ENCODE results near the gene SUSD5.
"Not testable (repeated sequence)": the region's sequence is repeated elsewhere in the genome, so short reads cannot be mapped to it uniquely, and the experiment has no call there.

SUSD5 gene

GRCh38 chr3:33186524-33187367 is 31.9 kb downstream of the SUSD5 start:
- ChIA-PET CTCF (no interaction called here), POLR2A (ENCODE audit: low non-redundant PET) (no interaction called here)
- no peak overlapping the region for H3K27ac ChIP-seq
- DNase-seq (ENCODE audit: low spot score) = no peak
- no peak for TF ChIP-seq CTCF (conservative IDR thresholded peaks at IDR 0.05; ENCODE audit: low read depth)

DNA sequence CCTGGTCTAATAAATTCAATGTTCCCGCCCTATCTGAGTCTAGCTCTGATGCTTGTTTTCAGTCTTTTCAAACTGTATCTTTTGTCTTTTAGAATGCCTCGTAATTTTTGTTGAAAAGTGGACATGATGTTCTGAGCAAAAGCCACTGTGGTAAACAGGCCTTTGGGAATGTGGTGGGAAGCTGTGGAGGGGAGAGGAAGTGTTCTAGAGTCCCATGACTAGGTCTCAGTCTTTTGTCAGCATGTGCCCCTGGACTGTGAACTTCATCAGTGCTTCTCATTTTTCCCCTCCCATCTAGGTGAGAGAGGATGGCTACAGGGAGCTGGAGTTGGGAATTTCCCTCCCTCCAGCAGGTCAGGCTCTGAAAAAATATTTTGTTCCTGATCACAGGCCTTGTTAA is 33.7 kb downstream of the SUSD5 start:
- no peak for DNase-seq (ENCODE audit: low spot score)
- ChIA-PET POLR2A (ENCODE audit: low non-redundant PET) (no interaction called here), CTCF (interaction anchor here (0.7 kb wide), 1 partner anchor 16 kb away, joined by 3 read pairs; no protein-coding TSS in a partner anchor)
- H3K27ac ChIP-seq = no peak overlapping the region
- no peak for TF ChIP-seq CTCF (conservative IDR thresholded peaks at IDR 0.05; ENCODE audit: low read depth)

GRCh38 chr3:33181641-33182040 is 37.0 kb downstream of the SUSD5 start:
- POLR2A ChIA-PET (ENCODE audit: low non-redundant PET); H3K27ac ChIP-seq; DNase-seq (ENCODE audit: low spot score); CTCF ChIA-PET: not testable (repeated sequence)

GRCh38 chr3:33181229-33181628 is 37.4 kb downstream of the SUSD5 start:
- ChIA-PET CTCF (no interaction called here), POLR2A (ENCODE audit: low non-redundant PET) (no interaction called here)
- TF ChIP-seq CTCF (conservative IDR thresholded peaks at IDR 0.05; ENCODE audit: low read depth) = no peak
- no peak overlapping the region for H3K27ac ChIP-seq
- DNase-seq (ENCODE audit: low spot score) = no peak

DNA sequence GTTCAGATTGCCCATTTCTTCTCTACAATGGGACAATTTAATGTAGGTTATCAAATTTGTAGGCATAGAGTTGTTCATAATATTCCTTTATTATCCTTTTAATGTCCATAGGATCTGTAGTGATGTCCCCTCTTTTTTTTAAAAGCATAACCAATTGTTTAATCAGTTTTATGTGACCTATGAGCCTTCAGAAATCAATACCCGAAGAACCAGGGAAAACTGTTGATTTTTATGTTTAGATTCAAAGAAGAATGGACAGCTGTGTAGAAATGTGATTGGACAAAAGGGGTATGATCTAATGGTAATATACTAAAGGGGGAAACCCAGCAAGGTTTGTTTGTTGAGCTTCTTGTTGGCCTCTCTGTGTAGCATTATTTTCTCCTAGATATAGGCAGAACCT is 39.5 kb downstream of the SUSD5 start:
- no peak overlapping the region for H3K27ac ChIP-seq
- ChIA-PET POLR2A (ENCODE audit: low non-redundant PET) (no interaction called here), CTCF (no interaction called here)
- TF ChIP-seq CTCF (conservative IDR thresholded peaks at IDR 0.05; ENCODE audit: low read depth) = no peak
- DNase-seq (ENCODE audit: low spot score) = no peak

DNA sequence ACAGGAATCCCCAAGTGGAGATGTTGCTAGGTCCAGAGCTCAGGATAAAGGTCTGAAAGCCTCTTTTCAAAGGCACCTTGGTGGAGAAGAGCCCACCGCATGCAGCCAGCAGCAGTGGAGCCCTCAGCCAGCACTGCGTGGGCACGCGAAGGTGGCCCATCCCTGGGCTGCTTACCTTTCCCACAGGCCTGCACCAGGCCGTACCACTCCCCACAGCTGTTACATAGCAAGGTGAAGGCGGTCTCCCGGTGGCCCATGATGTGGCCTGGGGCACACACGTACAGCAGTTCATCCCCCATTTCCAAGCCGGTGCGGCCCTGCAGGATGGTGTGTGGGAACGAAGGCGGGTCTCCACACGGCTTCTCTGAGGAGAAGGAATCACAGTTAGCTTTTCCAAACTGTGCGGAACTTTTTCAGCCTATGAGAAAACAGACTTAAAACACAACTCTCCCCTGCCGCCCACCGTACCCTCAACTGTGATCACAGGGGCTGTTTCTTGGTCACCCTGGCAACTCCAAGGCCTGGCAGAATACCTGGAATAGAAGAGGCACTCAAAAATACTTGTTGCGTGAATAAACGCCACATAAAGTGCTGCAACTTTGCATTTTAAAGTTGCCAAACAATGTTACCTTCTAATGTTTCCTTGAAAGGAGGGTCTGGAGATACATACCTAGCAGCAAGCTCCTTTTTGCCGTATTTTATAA is 43.7 kb downstream of the SUSD5 start:
- ChIA-PET CTCF (no interaction called here), POLR2A (ENCODE audit: low non-redundant PET) (no interaction called here)
- H3K27ac ChIP-seq = no peak overlapping the region
- TF ChIP-seq CTCF (conservative IDR thresholded peaks at IDR 0.05; ENCODE audit: low read depth) = no peak
- no peak for DNase-seq (ENCODE audit: low spot score)

- TF ChIP-seq CTCF (conservative IDR thresholded peaks at IDR 0.05; ENCODE audit: low read depth) = no peak
- DNase-seq (ENCODE audit: low spot score) = no peak
- ChIA-PET CTCF (no interaction called here), POLR2A (ENCODE audit: low non-redundant PET) (no interaction called here)
- H3K27ac ChIP-seq = no peak overlapping the region
These were observed 44.5 kb downstream of the SUSD5 start for GRCh38 chr3:33174095-33174494.
